ENCODE data around the gene ZNF605.

ZNF605 gene

GRCh38 chr12:132953771-132954170, 2.3 kb downstream of the ZNF605 start:
- TF ChIP-seq CTCF (IDR thresholded peaks at IDR 0.05; ENCODE audit: control insufficient read depth, extremely low read depth, insufficient read depth): no peak
- no peak overlapping the region for H3K4me3 ChIP-seq (ENCODE audit: low read depth, low read length)
- no peak for DNase-seq (ENCODE audit: low read depth)

GRCh38 chr12:132953163-132953425, 3.0 kb downstream of the ZNF605 start:
- no peak for DNase-seq (ENCODE audit: low read depth)
- TF ChIP-seq CTCF (IDR thresholded peaks at IDR 0.05; ENCODE audit: control insufficient read depth, extremely low read depth, insufficient read depth): no peak
- no peak overlapping the region for H3K4me3 ChIP-seq (ENCODE audit: low read depth, low read length)

- no peak for DNase-seq (ENCODE audit: low read depth)
- no peak overlapping the region for H3K4me3 ChIP-seq (ENCODE audit: low read depth, low read length)
- no peak for TF ChIP-seq CTCF (IDR thresholded peaks at IDR 0.05; ENCODE audit: control insufficient read depth, extremely low read depth, insufficient read depth)
Observed at GRCh38 chr12:132952371-132953162, 3.5 kb downstream of the ZNF605 start.

- H3K4me3 ChIP-seq (ENCODE audit: low read depth, low read length): no peak overlapping the region
- DNase-seq (ENCODE audit: low read depth): no peak
- TF ChIP-seq CTCF (IDR thresholded peaks at IDR 0.05; ENCODE audit: control insufficient read depth, extremely low read depth, insufficient read depth): no peak
Observed at GRCh38 chr12:132951649-132952048, 4.5 kb downstream of the ZNF605 start.

- TF ChIP-seq CTCF (IDR thresholded peaks at IDR 0.05; ENCODE audit: control insufficient read depth, extremely low read depth, insufficient read depth): no peak
- no peak overlapping the region for H3K4me3 ChIP-seq (ENCODE audit: low read depth, low read length)
- no peak for DNase-seq (ENCODE audit: low read depth)
Observed at GRCh38 chr12:132950844-132951535, 5.1 kb downstream of the ZNF605 start.

GRCh38 chr12:132949936-132950837, 5.9 kb downstream of the ZNF605 start:
- no peak for DNase-seq (ENCODE audit: low read depth)
- TF ChIP-seq CTCF (IDR thresholded peaks at IDR 0.05; ENCODE audit: control insufficient read depth, extremely low read depth, insufficient read depth): no peak
- H3K4me3 ChIP-seq (ENCODE audit: low read depth, low read length): no peak overlapping the region
